Activated CD8-positive, alpha-beta memory T cell treated with anti-CD3 and anti-CD28 coated beads for 24 hours (primary cell): Measurements from ENCODE around the gene KRT73.

Source experiments
- DNase-seq: peaks from one replicate; pipeline ENCODE4 v3.0.0-alpha.2; 2020

KRT73 gene

GRCh38 chr12:52564582-52564981 is 53.8 kb downstream of the KRT73 start:
- no peak for DNase-seq

GRCh38 chr12:52561880-52562449 is 56.4 kb downstream of the KRT73 start:
- DNase-seq, result no peak

DNA sequence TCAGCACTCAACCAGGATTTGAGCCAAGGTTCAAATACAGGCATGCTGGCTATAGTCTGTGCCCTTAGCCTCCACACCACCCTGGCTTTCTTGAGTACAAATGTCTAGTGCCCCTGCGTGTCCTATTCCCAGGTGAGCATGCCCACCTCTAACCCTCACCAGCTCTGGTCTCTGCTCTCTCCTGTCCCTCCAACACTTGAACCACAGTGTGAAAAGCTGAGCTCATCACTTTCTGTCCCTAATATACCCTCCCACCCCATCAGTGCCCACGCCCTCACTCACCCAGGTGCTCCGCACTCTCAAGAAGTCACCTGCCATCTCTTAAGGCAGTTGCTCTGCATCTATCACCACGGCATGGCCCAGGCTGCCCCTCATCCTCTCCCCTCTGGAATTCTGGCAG is 58.4 kb downstream of the KRT73 start:
- no peak for DNase-seq

DNA sequence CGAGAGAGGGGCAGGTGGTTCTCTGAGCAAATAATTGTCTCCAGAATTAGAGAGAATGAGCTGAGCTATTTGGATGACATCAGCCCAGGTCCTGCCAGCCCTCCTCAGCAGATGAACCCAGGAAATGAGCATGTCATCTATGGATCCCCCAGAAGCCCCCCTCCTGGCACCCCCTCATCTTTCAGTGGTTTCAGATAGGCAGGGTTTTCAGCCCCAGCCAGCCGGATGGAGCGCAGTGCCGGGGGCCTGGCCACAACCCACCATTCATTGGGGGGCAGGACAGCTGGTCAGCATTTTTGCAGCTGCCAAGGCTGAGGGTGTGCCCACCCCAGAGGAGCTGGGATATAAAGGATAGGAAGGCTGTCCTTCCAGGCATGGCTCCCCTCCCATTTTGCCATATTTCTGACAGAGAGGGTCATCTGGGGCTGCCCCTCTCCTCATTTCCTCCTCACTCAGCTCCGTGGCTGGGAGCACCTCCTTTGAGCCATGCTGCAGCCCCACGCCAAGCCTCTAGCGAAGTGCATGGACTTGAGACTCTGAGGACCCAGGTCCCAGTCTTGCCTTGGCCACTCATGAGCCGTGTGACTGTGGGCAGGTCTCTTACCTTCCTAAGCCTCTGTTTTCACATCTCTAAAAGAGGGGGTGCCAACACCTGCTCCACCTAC is 59.4 kb downstream of the KRT73 start:
- DNase-seq, result no peak
